Effector CD4-positive, alpha-beta T cell (primary cell): ENCODE data around the gene MGME1.
"Not testable (repeated sequence)": the region's sequence is repeated elsewhere in the genome, so short reads cannot be mapped to it uniquely, and the experiment has no call there.

Source experiments
- DNase-seq: peaks from one replicate; pipeline ENCODE4 v3.0.0-alpha.2; 2020

The MGME1 gene

DNA sequence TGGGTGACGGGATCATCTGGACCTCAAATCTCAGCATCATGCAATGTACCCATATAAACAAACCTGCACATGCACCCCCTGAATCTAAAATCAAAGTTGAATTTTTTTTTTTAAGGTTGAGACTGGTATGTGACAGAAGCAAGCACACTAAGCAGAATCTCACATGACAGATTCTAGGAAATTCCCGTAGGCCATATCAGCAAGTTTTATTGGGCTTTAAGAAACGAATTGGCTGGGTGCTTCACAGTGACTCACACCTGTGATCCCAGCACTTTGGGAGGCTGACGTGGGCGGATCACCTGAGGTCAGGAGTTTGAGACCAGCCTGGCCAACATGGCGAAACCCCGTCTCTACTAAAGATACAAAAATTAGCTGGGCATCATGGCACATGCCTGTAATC lies 58.2 kb downstream of the MGME1 start:
- DNase-seq = not testable (repeated sequence)

DNA sequence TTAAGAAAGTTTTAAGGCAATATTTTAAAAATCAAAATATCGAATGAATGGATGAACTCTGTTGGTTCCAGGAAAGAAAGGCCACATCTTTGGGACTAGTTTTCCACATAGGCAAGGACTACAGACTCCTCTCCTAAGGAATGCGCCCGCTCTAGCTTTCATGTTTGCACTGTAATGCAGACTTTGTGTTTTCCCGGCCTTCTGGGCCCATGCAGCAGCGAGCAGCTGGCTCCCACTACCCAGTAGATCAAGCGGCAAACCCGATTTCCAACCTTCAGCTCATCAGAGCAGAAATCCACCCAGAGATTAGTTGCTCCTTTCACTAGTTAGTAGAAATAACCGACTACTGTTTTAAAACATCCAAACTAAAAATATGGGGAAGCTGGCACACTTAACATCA lies 61.2 kb downstream of the MGME1 start:
- no peak for DNase-seq

DNA sequence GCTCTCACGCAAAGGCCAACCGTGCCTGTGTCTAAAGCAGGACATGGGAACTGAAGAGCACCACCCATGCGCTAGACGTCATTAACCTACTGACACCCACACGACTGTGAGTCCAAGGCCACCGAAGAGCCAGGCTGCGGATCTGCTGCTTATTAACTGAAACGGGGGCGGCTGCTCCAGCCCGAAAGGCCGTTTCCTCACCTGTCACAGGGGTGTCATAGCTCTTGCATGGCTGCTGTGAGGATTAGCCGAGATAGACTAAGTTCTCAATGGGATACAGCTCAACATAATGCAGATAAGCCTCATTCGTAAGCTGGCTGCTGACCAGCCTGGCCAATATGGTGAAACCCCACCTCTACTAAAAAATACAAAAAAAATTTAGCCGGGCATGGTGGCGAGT lies 62.2 kb downstream of the MGME1 start:
- DNase-seq = no peak

DNA sequence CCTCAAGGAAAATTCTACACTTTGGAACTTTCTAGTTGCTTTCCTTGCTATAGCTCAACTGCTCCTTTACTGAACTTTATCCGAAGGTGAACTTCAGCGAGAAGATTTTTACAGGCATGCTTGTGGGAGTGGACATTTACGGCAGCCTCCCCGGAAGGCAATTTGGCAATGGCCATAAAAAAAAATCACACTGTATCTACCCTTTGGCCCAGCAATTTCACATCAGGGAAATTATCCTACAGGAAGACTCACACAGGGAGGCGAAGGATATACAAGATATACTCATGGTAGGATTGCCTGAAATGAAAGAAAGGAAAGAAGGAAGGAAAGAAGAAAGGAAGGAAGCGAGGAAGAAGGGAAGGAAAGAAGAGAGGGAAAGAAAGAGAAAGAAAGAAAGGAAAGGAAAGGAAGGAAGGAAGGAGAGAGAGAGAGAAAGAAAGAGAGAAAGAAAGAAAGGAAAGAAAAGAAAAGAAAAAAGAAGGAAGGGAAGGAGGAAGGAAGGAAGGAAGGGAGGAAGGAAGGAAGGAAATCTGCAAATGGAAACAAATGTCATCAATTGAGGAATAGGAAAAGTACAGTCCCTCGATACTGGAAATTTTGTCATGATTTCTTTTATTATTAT lies 63.2 kb downstream of the MGME1 start:
- no peak for DNase-seq

DNA sequence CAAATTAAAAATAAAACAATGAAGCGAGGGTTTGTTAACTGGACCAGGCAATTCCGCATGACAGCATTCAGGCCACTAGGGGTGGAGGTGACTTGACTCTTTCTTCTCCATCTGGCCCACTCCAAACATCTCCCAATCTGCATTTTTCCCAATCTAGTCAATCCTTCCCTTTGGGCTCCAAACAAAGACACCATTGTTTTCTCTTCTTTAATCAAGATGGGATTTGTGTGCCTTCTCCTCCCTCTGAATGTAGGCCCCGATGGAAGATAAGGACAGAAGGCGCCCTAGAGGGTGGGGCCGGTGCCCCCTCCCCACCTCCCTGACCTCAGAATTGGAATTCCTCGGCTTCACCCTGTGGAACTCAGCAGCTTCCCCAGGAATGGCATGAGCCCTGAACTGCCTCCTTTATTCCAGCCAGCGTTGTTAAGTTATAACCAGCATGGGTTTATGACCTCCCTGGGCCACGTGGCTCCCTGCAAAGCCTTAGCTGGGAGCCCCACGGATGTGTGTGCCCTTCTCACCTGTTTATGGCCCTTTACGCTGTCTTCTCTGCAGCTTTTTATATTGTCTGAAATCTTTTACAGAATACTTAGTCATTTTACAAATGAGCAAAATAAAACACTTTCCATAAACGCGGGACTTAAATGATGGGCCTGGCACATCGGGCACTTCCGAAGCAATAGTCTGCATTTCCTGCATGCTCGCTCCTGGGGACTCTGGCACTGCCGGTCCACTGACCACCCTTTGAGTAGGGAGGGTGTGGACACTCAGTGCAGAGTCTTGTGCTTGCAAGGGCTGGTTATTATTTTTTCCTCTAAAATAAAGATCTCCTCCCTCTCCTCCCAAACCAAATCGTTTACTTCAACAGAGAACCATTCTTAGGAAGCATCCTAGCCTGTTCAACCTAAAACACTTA lies 64.4 kb downstream of the MGME1 start:
- DNase-seq = no peak

DNA sequence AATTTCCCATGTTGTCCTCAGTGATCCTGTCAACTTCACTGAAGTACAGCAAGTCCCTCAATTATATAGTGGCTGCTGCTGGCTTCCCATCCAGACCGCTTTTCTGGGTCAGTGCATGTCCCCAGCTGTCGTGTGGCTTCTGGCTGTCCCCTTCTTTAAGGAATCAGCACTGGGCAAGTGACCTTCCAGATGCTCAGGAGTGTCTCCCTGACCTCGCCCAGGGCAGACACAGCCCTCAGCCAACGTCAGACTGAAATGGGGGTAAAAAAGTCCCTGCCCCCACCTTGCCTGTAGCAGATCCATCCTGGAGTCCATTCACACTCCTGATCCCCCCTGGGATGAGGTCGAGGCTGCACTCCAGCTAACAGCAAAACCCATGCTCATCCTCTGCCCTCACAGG lies 65.2 kb downstream of the MGME1 start:
- no peak for DNase-seq

DNA sequence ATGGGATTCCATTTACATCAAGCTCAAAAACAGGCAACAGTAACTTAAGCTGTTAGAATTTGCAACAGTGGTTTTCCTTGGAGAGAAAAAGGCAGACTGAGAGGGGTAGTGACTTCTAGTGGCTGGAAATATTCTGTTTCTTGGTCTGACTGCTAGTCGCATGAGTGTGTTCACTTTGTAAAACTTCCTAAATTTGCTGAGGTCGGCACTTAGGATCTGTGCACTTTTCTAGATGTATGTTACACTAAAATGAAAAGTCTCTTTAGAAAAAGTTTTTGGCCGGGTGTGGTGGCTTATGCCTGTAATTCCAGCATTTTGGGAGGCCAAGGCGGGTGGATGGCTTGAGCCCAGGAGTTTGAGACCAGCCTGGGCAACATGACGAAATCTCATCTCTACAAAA lies 70.2 kb downstream of the MGME1 start:
- DNase-seq = no peak
